Tibial artery (tissue), 4 donors: ENCODE data around the gene BTLA.

Experiments used
- DNase-seq, 2 donors: peaks; one replicate each; pipeline ENCODE4 v3.0.0-alpha.2; 2019
- H3K27ac ChIP-seq, 2 donors: fragments of 200-600 bp; sonication (generic) in 1 of 2; 1 replicate in 1 of 2; 2 replicates in 1 of 2; pipeline ENCODE4 v1.5.1; 2018 to 2019; ENCODE audit warnings: mild to moderate bottlenecking in 1 of 2
- H3K27me3 ChIP-seq, 2 donors: fragments of 200-600 bp; sonication (generic) in 1 of 2; one replicate each; pipeline versions ENCODE4 v1.5.1 to v1.6.0; 2016 to 2019
- H3K36me3 ChIP-seq, 3 donors: fragments of 200-600 bp; sonication (generic) in 2 of 3; one replicate each; pipeline ENCODE4 v1.5.1; 2016 to 2019; ENCODE audit warnings: mild to moderate bottlenecking in 2 of 3
- H3K4me1 ChIP-seq, 4 donors: fragments of 200-600 bp; sonication (generic) in 2 of 4; 1 replicate in 3 of 4; 2 replicates in 1 of 4; pipeline ENCODE4 v1.5.1; 2016 to 2019
- H3K4me3 ChIP-seq, 2 donors: fragments of 200-600 bp; sonication (generic) in 1 of 2; 1 replicate in 1 of 2; 2 replicates in 1 of 2; pipeline ENCODE4 v1.5.1; 2018 to 2019; ENCODE audit warnings: mild to moderate bottlenecking in 2 of 2
- H3K9me3 ChIP-seq, 3 donors: fragments of 200-600 bp; sonication (generic) in 1 of 3; one replicate each; pipeline ENCODE4 v1.5.1; 2016 to 2019
- intact Hi-C: fragments of 100-400 bp; cut with DNase I; formaldehyde crosslinking; loops from one replicate; pipeline ENCODE4 v1.15.0; 2023; ENCODE audit warnings: low total_unique reads
- TF ChIP-seq, protein P1 (sequence below), 2 experiments: fragments of 200-600 bp in 1 of 2; fragments of 450-650 bp in 1 of 2; IDR thresholded peaks; one replicate each; pipeline ENCODE4 v1.5.1; 2017 to 2019; ENCODE audit warnings: antibody characterized with exemption in 2 of 2, mild to moderate bottlenecking in 1 of 2, moderate library complexity in 1 of 2

The BTLA gene

GRCh38 chr3:112505907-112506306, 6.6 kb upstream of the BTLA start:
- intact Hi-C loops = no loop called here
- Histone ChIP-seq H3K27ac (no peak overlapping the region), H3K9me3 (no peaks in the 10 kb centered on the region), H3K4me3 (no peak overlapping the region), H3K4me1 (peaks cover 0 to 8% (median 0%) of the 10 kb centered on the region in 4 donors), H3K27me3 (no peaks in the 10 kb centered on the region), H3K36me3 (no peaks in the 10 kb centered on the region)
- no peak for DNase-seq
- TF ChIP-seq, protein P1, sequence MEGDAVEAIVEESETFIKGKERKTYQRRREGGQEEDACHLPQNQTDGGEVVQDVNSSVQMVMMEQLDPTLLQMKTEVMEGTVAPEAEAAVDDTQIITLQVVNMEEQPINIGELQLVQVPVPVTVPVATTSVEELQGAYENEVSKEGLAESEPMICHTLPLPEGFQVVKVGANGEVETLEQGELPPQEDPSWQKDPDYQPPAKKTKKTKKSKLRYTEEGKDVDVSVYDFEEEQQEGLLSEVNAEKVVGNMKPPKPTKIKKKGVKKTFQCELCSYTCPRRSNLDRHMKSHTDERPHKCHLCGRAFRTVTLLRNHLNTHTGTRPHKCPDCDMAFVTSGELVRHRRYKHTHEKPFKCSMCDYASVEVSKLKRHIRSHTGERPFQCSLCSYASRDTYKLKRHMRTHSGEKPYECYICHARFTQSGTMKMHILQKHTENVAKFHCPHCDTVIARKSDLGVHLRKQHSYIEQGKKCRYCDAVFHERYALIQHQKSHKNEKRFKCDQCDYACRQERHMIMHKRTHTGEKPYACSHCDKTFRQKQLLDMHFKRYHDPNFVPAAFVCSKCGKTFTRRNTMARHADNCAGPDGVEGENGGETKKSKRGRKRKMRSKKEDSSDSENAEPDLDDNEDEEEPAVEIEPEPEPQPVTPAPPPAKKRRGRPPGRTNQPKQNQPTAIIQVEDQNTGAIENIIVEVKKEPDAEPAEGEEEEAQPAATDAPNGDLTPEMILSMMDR (IDR thresholded peaks at IDR 0.05) = no peak

GRCh38 chr3:112504123-112504522, 4.9 kb upstream of the BTLA start:
- no peaks in the 10 kb centered on the region for H3K9me3 ChIP-seq
- no peak overlapping the region for H3K4me3 ChIP-seq
- TF ChIP-seq, protein P1 (IDR thresholded peaks at IDR 0.05) = no peak
- no peak for DNase-seq
- peaks cover 0 to 4% (median 0%) of the 10 kb centered on the region in 4 donors for H3K4me1 ChIP-seq
- no peak overlapping the region for H3K27ac ChIP-seq
- H3K36me3 ChIP-seq = no peaks in the 10 kb centered on the region
- intact Hi-C loops = no loop called here
- no peaks in the 10 kb centered on the region for H3K27me3 ChIP-seq

- H3K9me3 ChIP-seq = no peaks in the 10 kb centered on the region
- TF ChIP-seq, protein P1 (IDR thresholded peaks at IDR 0.05) = no peak
- no peak for DNase-seq
- H3K27me3 ChIP-seq = no peaks in the 10 kb centered on the region
- H3K36me3 ChIP-seq = no peaks in the 10 kb centered on the region
- H3K4me3 ChIP-seq = no peak overlapping the region
- intact Hi-C loops = no loop called here
- H3K4me1 ChIP-seq = no peaks in the 10 kb centered on the region
- no peak overlapping the region for H3K27ac ChIP-seq
These were observed 4.2 kb upstream of the BTLA start for GRCh38 chr3:112503304-112503972.

DNA sequence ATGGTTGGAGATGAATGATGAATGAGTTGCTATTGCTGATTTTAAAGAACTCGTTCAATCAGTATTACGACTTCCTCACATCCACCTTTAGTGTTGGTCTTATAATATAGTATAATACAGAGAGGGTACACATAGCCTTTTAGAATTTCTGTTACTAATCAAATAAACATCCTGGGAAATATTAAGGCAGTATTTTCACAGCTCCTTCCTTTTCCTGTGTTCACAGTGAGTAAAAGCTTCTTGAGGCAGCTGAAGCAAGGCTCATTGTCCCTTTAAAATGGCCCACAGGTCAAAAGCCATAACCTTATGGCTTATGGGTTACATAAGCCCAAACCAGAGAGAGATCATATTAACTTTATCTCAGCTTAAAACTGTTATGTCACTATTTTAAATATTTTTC, 1.3 kb upstream of the BTLA start:
- TF ChIP-seq, protein P1 (IDR thresholded peaks at IDR 0.05) = no peak
- H3K36me3 ChIP-seq = no peaks in the 10 kb centered on the region
- no peak overlapping the region for H3K4me3 ChIP-seq
- no peaks in the 10 kb centered on the region for H3K9me3 ChIP-seq
- no peaks in the 10 kb centered on the region for H3K27me3 ChIP-seq
- no peaks in the 10 kb centered on the region for H3K4me1 ChIP-seq
- no peak overlapping the region for H3K27ac ChIP-seq
- intact Hi-C loops = no loop called here
- no peak for DNase-seq

GRCh38 chr3:112497897-112498548, 1.2 kb downstream of the BTLA start:
- TF ChIP-seq, protein P1 (IDR thresholded peaks at IDR 0.05) = no peak

More at GRCh38 chr3:112497897-112498548, 1.2 kb downstream of the BTLA start:
- intact Hi-C loops = no loop called here
- Histone ChIP-seq H3K36me3 (no peaks in the 10 kb centered on the region), H3K4me1 (no peaks in the 10 kb centered on the region), H3K27me3 (no peaks in the 10 kb centered on the region), H3K9me3 (peaks cover 0 to 3% (median 0%) of the 10 kb centered on the region in 3 donors), H3K4me3 (no peak overlapping the region), H3K27ac (no peak overlapping the region)
- DNase-seq = no peak
